Skeletal muscle tissue (tissue), 4 donors: ENCODE results near the gene AMN. TPM values are rescaled to one million over a fixed set of nuclear protein-coding genes. Genes with fewer than 3 reads are reported as not detected.
A peak's percentile ranks its signal among the peaks of the same experiment; 100 is the strongest.
"Not testable (repeated sequence)": the region's sequence is repeated elsewhere in the genome, so short reads cannot be mapped to it uniquely, and the experiment has no call there.

Experiments used
- H3K27ac ChIP-seq: one replicate; pipeline ENCODE4 v1.7.0; 2013; ENCODE audit warnings: mild to moderate bottlenecking, low read depth, low read length, inconsistent platforms
- H3K27me3 ChIP-seq, 3 donors: one replicate each; pipeline ENCODE4 v1.7.0; 2013; ENCODE audit warnings: low read length in 3 of 3; ENCODE audit not compliant: control insufficient read depth in 3 of 3, insufficient read depth in 3 of 3
- H3K36me3 ChIP-seq, 3 donors: one replicate each; pipeline ENCODE4 v1.7.0; 2013; ENCODE audit warnings: low read length in 3 of 3; ENCODE audit not compliant: control insufficient read depth in 3 of 3, insufficient read depth in 3 of 3
- H3K4me1 ChIP-seq, 3 donors: one replicate each; pipeline ENCODE4 v1.7.0; 2013; ENCODE audit warnings: low read length in 3 of 3, mild to moderate bottlenecking in 3 of 3; ENCODE audit not compliant: control insufficient read depth in 3 of 3, insufficient read depth in 3 of 3
- H3K4me3 ChIP-seq, 3 donors: one replicate each; pipeline ENCODE4 v1.7.0; 2013; ENCODE audit warnings: low read length in 3 of 3
- H3K9ac ChIP-seq, 3 donors: one replicate each; pipeline ENCODE4 v1.7.0; 2013; ENCODE audit warnings: low read length in 3 of 3, mild to moderate bottlenecking in 3 of 3, moderate library complexity in 2 of 3, low read depth in 1 of 3
- H3K9me3 ChIP-seq, 3 donors: one replicate each; pipeline ENCODE4 v1.7.0; 2013; ENCODE audit warnings: low read length in 3 of 3; ENCODE audit not compliant: control insufficient read depth in 3 of 3
- total RNA-seq: library from RNA; depleted of rRNA; stranded (reverse); fragments of >200 nt; gene quantifications from one replicate; pipeline ENCODE4 v1.2.3, GENCODE V29; 2014
- donor health status: Osteomylitis.

AMN gene
- total RNA-seq, result 1.0 TPM

- Histone ChIP-seq H3K9ac (no peak within 1 kb of the TSS), H3K27me3 (peaks cover 47 to 56% (median 55%) of the 10 kb centered on the region in 3 donors), H3K27ac (no peak within 1 kb of the TSS), H3K4me3 (no peak within 1 kb of the TSS), H3K9me3 (no peaks in the 10 kb centered on the region), H3K4me1 (peaks cover 0 to 6% (median 2%) of the 10 kb centered on the region in 3 donors), H3K36me3 (no peaks in the 10 kb centered on the region)
Observed at GRCh38 chr14:102922490-102923200, at the start of gene AMN. AMN (plus strand) TSS chr14:102922663; CDS start chr14:102922689, 26 bp downstream.

- H3K4me1 ChIP-seq, result peaks cover 7 to 9% (median 8%) of the 10 kb centered on the region in 3 donors
- H3K4me3 ChIP-seq, result no peak overlapping the region
- no peaks in the 10 kb centered on the region for H3K9me3 ChIP-seq
- no peaks in the 10 kb centered on the region for H3K27me3 ChIP-seq
- no peak overlapping the region for H3K9ac ChIP-seq
- H3K27ac ChIP-seq, result no peak overlapping the region
- peaks cover 6 to 19% (median 13%) of the 10 kb centered on the region in 3 donors for H3K36me3 ChIP-seq
Observed at GRCh38 chr14:102873131-102873530, 49.3 kb upstream of the AMN start.

GRCh38 chr14:102873546-102874061 is 48.9 kb upstream of the AMN start:
- Histone ChIP-seq H3K27me3 (no peaks in the 10 kb centered on the region), H3K9ac (no peak overlapping the region), H3K36me3 (peaks cover 6 to 19% (median 13%) of the 10 kb centered on the region in 3 donors), H3K27ac (no peak overlapping the region), H3K4me1 (peaks cover 7 to 9% (median 8%) of the 10 kb centered on the region in 3 donors), H3K9me3 (no peaks in the 10 kb centered on the region), H3K4me3 (no peak overlapping the region)

- Histone ChIP-seq H3K9ac (no peak overlapping the region), H3K36me3 (peaks cover 6 to 19% (median 13%) of the 10 kb centered on the region in 3 donors)
Observed at GRCh38 chr14:102875652-102876051, 46.8 kb upstream of the AMN start.

GRCh38 chr14:102877511-102877910 is 45.0 kb upstream of the AMN start:
- H3K4me3 ChIP-seq, H3K9me3 ChIP-seq, H3K27me3 ChIP-seq, H3K27ac ChIP-seq, H3K4me1 ChIP-seq, H3K9ac ChIP-seq: not testable (repeated sequence)
- peaks cover 6 to 10% (median 10%) of the 10 kb centered on the region in 3 donors for H3K36me3 ChIP-seq

More at GRCh38 chr14:102875652-102876051, 46.8 kb upstream of the AMN start:
- Histone ChIP-seq H3K4me3 (no peak overlapping the region), H3K4me1 (peaks cover 7 to 8% (median 7%) of the 10 kb centered on the region in 3 donors), H3K9me3 (no peaks in the 10 kb centered on the region), H3K27ac (no peak overlapping the region), H3K27me3 (no peaks in the 10 kb centered on the region)

GRCh38 chr14:102878174-102878969 is 44.1 kb upstream of the AMN start:
- Histone ChIP-seq H3K36me3 (peaks cover 6 to 10% (median 10%) of the 10 kb centered on the region in 3 donors), H3K4me1 (peaks cover 0 to 15% (median 11%) of the 10 kb centered on the region in 3 donors), H3K27me3 (no peaks in the 10 kb centered on the region), H3K27ac (no peak overlapping the region), H3K9ac (no peak overlapping the region), H3K4me3 (no peak overlapping the region), H3K9me3 (no peaks in the 10 kb centered on the region)

GRCh38 chr14:102878970-102879460 is 43.4 kb upstream of the AMN start:
- Histone ChIP-seq H3K4me1 (peaks cover 0 to 15% (median 11%) of the 10 kb centered on the region in 3 donors), H3K36me3 (peaks cover 6 to 10% (median 10%) of the 10 kb centered on the region in 3 donors), H3K27me3 (no peaks in the 10 kb centered on the region), H3K9me3 (no peaks in the 10 kb centered on the region), H3K4me3 (no peak overlapping the region), H3K9ac (no peak overlapping the region), H3K27ac (no peak overlapping the region)

GRCh38 chr14:102882226-102882906 is 40.1 kb upstream of the AMN start:
- H3K27me3 ChIP-seq, result no peaks in the 10 kb centered on the region
- no peaks in the 10 kb centered on the region for H3K9me3 ChIP-seq
- peaks cover 0 to 15% (median 11%) of the 10 kb centered on the region in 3 donors for H3K4me1 ChIP-seq
- H3K36me3 ChIP-seq, result peaks cover 0 to 3% (median 2%) of the 10 kb centered on the region in 3 donors
- peak overlapping the region in 2 of 3 donors; percentile 18 to 52 for H3K9ac ChIP-seq
- H3K27ac ChIP-seq, result peak overlapping the region; percentile 46
- no peak overlapping the region for H3K4me3 ChIP-seq

- peaks cover 0 to 15% (median 11%) of the 10 kb centered on the region in 3 donors for H3K4me1 ChIP-seq
- H3K9me3 ChIP-seq, result no peaks in the 10 kb centered on the region
- H3K4me3 ChIP-seq, result no peak overlapping the region
- H3K27ac ChIP-seq, result no peak overlapping the region
- no peaks in the 10 kb centered on the region for H3K27me3 ChIP-seq
- H3K36me3 ChIP-seq, result peaks cover 2 to 4% (median 3%) of the 10 kb centered on the region in 3 donors
- no peak overlapping the region for H3K9ac ChIP-seq
Observed at GRCh38 chr14:102883089-102883541, 39.3 kb upstream of the AMN start.
